Activated naive CD4-positive, alpha-beta T cell treated with anti-CD3 and anti-CD28 coated beads, Interleukin-2, amount 50 U/mL, for 24 hours (primary cell): ENCODE measurements around the gene SH3BP4.
"Not testable (repeated sequence)": the region's sequence is repeated elsewhere in the genome, so short reads cannot be mapped to it uniquely, and the experiment has no call there.

Experiments used
- H3K27ac Mint-ChIP-seq: one replicate; pipeline ENCODE4 v1.8.0; 2021; ENCODE audit warnings: mild to moderate bottlenecking, mixed read lengths
- H3K27me3 Mint-ChIP-seq: one replicate; pipeline ENCODE4 v1.8.0; 2021; ENCODE audit warnings: mixed read lengths
- H3K36me3 Mint-ChIP-seq: one replicate; pipeline ENCODE4 v1.8.0; 2021; ENCODE audit warnings: mixed read lengths
- H3K4me1 Mint-ChIP-seq: one replicate; pipeline ENCODE4 v1.8.0; 2021; ENCODE audit warnings: mixed read lengths
- H3K4me3 Mint-ChIP-seq: one replicate; pipeline ENCODE4 v1.8.0; 2021; ENCODE audit warnings: mild to moderate bottlenecking, mixed read lengths
- H3K9me3 Mint-ChIP-seq: one replicate; pipeline ENCODE4 v1.8.0; 2021; ENCODE audit warnings: mixed read lengths

The SH3BP4 gene

GRCh38 chr2:235051436-235052260 lies 99.8 kb downstream of the SH3BP4 start:
- H3K4me1 Mint-ChIP-seq: no peaks in the 10 kb centered on the region
- H3K4me3 Mint-ChIP-seq: no peak overlapping the region
- no peaks in the 10 kb centered on the region for H3K36me3 Mint-ChIP-seq

GRCh38 chr2:235052514-235053354 lies 100.9 kb downstream of the SH3BP4 start:
- no peak overlapping the region for H3K4me3 Mint-ChIP-seq
- no peaks in the 10 kb centered on the region for H3K36me3 Mint-ChIP-seq
- H3K9me3 Mint-ChIP-seq: no peaks in the 10 kb centered on the region
- no peak overlapping the region for H3K27ac Mint-ChIP-seq
- H3K4me1 Mint-ChIP-seq: no peaks in the 10 kb centered on the region
- peaks cover 3% of the 10 kb centered on the region for H3K27me3 Mint-ChIP-seq

More at GRCh38 chr2:235051436-235052260, 99.8 kb downstream of the SH3BP4 start:
- no peak overlapping the region for H3K27ac Mint-ChIP-seq
- no peaks in the 10 kb centered on the region for H3K9me3 Mint-ChIP-seq
- H3K27me3 Mint-ChIP-seq: peaks cover 4% of the 10 kb centered on the region

- Mint-ChIP-seq H3K4me3 (no peak overlapping the region), H3K9me3 (no peaks in the 10 kb centered on the region), H3K36me3 (no peaks in the 10 kb centered on the region), H3K4me1 (no peaks in the 10 kb centered on the region), H3K27ac (no peak overlapping the region), H3K27me3 (peaks cover 3% of the 10 kb centered on the region)
These were observed 101.8 kb downstream of the SH3BP4 start for GRCh38 chr2:235053651-235054050.

GRCh38 chr2:235054475-235054874 lies 102.7 kb downstream of the SH3BP4 start:
- Mint-ChIP-seq H3K36me3 (no peaks in the 10 kb centered on the region), H3K27me3 (peaks cover 3% of the 10 kb centered on the region), H3K4me1 (no peaks in the 10 kb centered on the region), H3K27ac (no peak overlapping the region), H3K4me3 (no peak overlapping the region), H3K9me3 (no peaks in the 10 kb centered on the region)

GRCh38 chr2:235054919-235055318 lies 103.1 kb downstream of the SH3BP4 start:
- Mint-ChIP-seq H3K4me3 (no peak overlapping the region), H3K4me1 (no peaks in the 10 kb centered on the region), H3K9me3 (no peaks in the 10 kb centered on the region), H3K27ac (no peak overlapping the region), H3K27me3 (peaks cover 3% of the 10 kb centered on the region), H3K36me3 (no peaks in the 10 kb centered on the region)

GRCh38 chr2:235055891-235056516 lies 104.2 kb downstream of the SH3BP4 start:
- no peak overlapping the region for H3K4me3 Mint-ChIP-seq
- no peak overlapping the region for H3K27ac Mint-ChIP-seq
- H3K27me3 Mint-ChIP-seq: peaks cover 3% of the 10 kb centered on the region
- no peaks in the 10 kb centered on the region for H3K4me1 Mint-ChIP-seq
- H3K36me3 Mint-ChIP-seq: no peaks in the 10 kb centered on the region
- no peaks in the 10 kb centered on the region for H3K9me3 Mint-ChIP-seq

DNA sequence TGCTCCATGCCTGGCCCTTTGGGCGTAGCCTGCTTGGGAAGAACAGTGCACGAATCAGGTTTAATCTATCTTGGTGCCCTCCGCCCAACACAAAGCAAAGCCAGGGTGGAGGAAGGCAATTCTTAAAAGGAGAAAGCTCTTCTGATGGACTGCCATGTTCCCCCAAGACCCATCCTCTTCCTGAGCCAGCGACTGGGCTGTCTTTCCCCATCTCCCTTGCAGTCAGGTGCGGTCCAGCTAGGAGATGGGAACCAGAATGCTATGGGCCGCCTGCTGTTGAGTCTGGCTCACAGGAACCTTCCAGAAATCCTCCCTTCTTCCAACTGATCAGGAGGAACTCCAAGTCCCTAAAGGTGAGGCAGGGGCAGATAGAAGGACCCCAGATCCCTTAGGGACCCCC lies 105.0 kb downstream of the SH3BP4 start:
- Mint-ChIP-seq H3K4me3 (no peak overlapping the region), H3K36me3 (no peaks in the 10 kb centered on the region), H3K4me1 (no peaks in the 10 kb centered on the region), H3K27me3 (peaks cover 3% of the 10 kb centered on the region), H3K27ac (no peak overlapping the region), H3K9me3 (no peaks in the 10 kb centered on the region)

DNA sequence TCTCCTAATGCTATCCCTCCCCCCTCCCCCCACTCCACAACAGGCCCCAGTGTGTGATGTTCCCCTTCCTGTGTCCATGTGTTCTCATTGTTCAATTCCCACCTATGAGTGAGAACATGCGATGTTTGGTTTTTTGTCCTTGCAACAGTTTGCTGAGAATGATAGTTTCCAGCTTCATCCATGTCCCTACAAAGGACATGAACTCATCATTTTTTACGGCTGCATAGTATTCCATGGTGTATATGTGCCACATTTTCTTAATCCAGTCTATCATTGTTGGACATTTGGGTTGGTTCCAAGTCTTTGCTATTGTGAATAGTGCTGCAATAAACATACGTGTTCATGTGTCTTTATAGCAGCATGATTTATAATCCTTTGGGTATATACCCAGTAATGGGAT lies 105.8 kb downstream of the SH3BP4 start:
- not testable (repeated sequence) for H3K27ac Mint-ChIP-seq, H3K36me3 Mint-ChIP-seq, H3K27me3 Mint-ChIP-seq, H3K9me3 Mint-ChIP-seq, H3K4me1 Mint-ChIP-seq, H3K4me3 Mint-ChIP-seq

DNA sequence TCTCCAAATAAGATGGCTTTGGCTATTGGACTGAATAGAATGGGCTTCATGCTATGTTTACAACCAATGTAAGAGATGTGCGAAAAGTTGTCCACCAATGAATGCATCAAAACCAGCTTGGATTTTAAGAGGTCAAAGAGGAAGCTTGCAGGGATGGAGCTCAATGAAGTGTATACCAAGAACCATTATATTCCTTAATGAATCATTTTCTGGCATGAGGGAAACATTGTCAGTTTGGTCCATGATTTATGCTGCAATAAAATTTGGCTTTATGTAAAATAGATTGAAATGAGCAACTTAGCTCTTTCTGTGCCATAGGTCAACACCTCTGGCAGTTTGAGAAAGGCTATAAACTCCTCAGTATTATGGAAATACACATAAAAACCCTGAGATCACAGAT lies 107.3 kb downstream of the SH3BP4 start:
- Mint-ChIP-seq H3K27me3 (peaks cover 5% of the 10 kb centered on the region), H3K27ac (no peak overlapping the region), H3K36me3 (no peaks in the 10 kb centered on the region), H3K9me3 (no peaks in the 10 kb centered on the region), H3K4me1 (no peaks in the 10 kb centered on the region), H3K4me3 (no peak overlapping the region)

DNA sequence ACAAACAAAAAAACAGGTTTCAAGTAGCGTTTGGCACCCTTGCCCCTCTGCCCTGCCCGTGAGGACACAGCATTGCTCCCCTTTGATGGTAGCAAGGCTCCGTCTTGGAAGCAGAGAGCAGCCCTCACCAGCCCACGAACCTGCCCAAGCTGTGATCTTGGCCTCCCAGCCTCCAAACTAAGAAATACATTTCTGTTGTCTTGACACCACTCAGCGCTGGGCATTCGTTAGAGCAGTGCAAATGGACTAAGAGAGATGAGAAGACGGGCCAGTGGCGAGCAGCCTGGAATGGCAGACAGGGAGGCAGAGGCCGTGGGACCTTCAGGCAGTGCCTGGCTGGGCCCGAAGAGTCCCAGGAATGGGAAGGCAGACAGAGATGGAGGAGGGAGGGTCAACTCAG lies 109.8 kb downstream of the SH3BP4 start:
- H3K27me3 Mint-ChIP-seq: peaks cover 3% of the 10 kb centered on the region
- no peak overlapping the region for H3K4me3 Mint-ChIP-seq
- H3K27ac Mint-ChIP-seq: no peak overlapping the region
- H3K36me3 Mint-ChIP-seq: no peaks in the 10 kb centered on the region
- H3K4me1 Mint-ChIP-seq: no peaks in the 10 kb centered on the region
- no peaks in the 10 kb centered on the region for H3K9me3 Mint-ChIP-seq

DNA sequence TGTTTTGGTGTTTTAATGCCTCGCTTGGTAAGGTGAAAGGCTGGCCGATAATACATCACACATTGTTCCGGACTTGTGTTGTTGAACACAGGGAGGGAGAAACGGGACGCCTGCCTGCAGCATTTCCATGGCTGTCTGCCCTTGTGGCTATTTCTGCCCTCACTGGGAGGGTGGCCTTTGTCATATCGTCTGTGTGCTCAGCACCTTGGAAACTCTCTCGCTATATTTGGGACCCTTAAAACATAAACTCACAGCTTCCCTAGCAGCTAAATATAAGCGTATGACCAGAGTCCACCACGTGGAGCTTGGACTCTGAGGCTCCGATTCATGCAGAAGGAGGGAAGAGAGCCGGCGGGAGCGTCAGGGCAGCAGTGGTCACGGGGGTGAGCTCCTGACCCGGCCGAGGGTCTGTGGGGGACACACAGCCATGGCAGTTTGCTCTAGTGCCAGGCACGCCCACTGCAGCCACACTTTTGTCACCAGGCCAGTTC lies 111.7 kb downstream of the SH3BP4 start:
- Mint-ChIP-seq H3K9me3 (no peaks in the 10 kb centered on the region), H3K27ac (no peak overlapping the region), H3K36me3 (no peaks in the 10 kb centered on the region), H3K4me3 (no peak overlapping the region), H3K27me3 (peaks cover 3% of the 10 kb centered on the region), H3K4me1 (no peaks in the 10 kb centered on the region)

GRCh38 chr2:235064976-235065375 lies 113.2 kb downstream of the SH3BP4 start:
- no peak overlapping the region for H3K27ac Mint-ChIP-seq
- no peaks in the 10 kb centered on the region for H3K4me1 Mint-ChIP-seq
- H3K9me3 Mint-ChIP-seq: no peaks in the 10 kb centered on the region
- no peaks in the 10 kb centered on the region for H3K36me3 Mint-ChIP-seq
- no peak overlapping the region for H3K4me3 Mint-ChIP-seq
- peaks cover 8% of the 10 kb centered on the region for H3K27me3 Mint-ChIP-seq

DNA sequence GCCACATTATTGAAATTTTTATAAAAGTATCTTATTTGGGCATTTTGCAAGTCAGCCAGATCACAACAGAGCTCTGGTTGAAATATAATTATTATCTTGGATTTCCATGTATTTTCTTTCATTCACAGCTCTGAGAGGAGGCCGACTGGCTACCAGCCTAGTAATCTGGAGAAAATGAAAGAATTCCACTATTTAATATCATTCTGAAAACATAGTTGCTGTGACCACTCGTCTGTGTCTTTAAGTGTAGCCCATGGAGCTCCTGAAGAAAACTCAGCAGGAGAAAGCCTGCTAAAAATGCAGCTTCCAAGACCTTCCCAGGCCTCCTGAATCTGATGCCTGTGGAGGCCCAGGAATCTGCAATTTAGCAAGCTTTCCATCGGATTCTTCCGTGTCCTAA lies 114.7 kb downstream of the SH3BP4 start:
- Mint-ChIP-seq H3K27me3 (peaks cover 8% of the 10 kb centered on the region), H3K9me3 (no peaks in the 10 kb centered on the region), H3K36me3 (no peaks in the 10 kb centered on the region), H3K4me1 (no peaks in the 10 kb centered on the region), H3K4me3 (no peak overlapping the region), H3K27ac (no peak overlapping the region)

- Mint-ChIP-seq H3K4me1 (no peaks in the 10 kb centered on the region), H3K4me3 (no peak overlapping the region), H3K27ac (no peak overlapping the region), H3K36me3 (no peaks in the 10 kb centered on the region), H3K9me3 (no peaks in the 10 kb centered on the region), H3K27me3 (peaks cover 8% of the 10 kb centered on the region)
These were observed 115.1 kb downstream of the SH3BP4 start for GRCh38 chr2:235066895-235067294.

- no peak overlapping the region for H3K4me3 Mint-ChIP-seq
- no peaks in the 10 kb centered on the region for H3K4me1 Mint-ChIP-seq
- peaks cover 6% of the 10 kb centered on the region for H3K27me3 Mint-ChIP-seq
These were observed 116.9 kb downstream of the SH3BP4 start for GRCh38 chr2:235068701-235069100.

More at GRCh38 chr2:235068701-235069100, 116.9 kb downstream of the SH3BP4 start:
- H3K27ac Mint-ChIP-seq: no peak overlapping the region
- H3K36me3 Mint-ChIP-seq: no peaks in the 10 kb centered on the region
- no peaks in the 10 kb centered on the region for H3K9me3 Mint-ChIP-seq
